DOHH2 (cell line): ENCODE measurements around the gene THEMIS2.

ENCODE experiments used
- H3F3A ChIP-seq: fragments of 200-600 bp; sonication (generic), shearing (Covaris generic); 2 replicates; pipeline ENCODE4 v1.6.0; 2016; ENCODE audit warnings: antibody characterized with exemption, mild to moderate bottlenecking; ENCODE audit not compliant: control insufficient read depth, insufficient read depth
- H3K27ac ChIP-seq: fragments of 200-600 bp; sonication (generic); 2 replicates; pipeline ENCODE4 v1.5.1; 2014; ENCODE audit warnings: low read depth, mild to moderate bottlenecking, low read length, moderate library complexity
- H3K27me3 ChIP-seq: fragments of 200-600 bp; sonication (generic); 2 replicates; pipeline ENCODE4 v1.6.1; 2014; ENCODE audit warnings: mild to moderate bottlenecking, low read length, mixed read lengths; ENCODE audit not compliant: control insufficient read depth
- H3K36me3 ChIP-seq: fragments of 200-600 bp; sonication (generic); 2 replicates; pipeline ENCODE4 v1.6.1; 2014; ENCODE audit warnings: mild to moderate bottlenecking, low read length, moderate library complexity, mixed read lengths; ENCODE audit not compliant: control insufficient read depth
- H3K4me1 ChIP-seq: fragments of 200-600 bp; sonication (generic); 2 replicates; pipeline ENCODE4 v1.6.1; 2014; ENCODE audit warnings: mild to moderate bottlenecking, low read length, mixed read lengths; ENCODE audit not compliant: control insufficient read depth
- H3K4me2 ChIP-seq: fragments of 200-600 bp; sonication (generic); 2 replicates; pipeline ENCODE4 v1.6.0; 2014; ENCODE audit warnings: mild to moderate bottlenecking, low read length, moderate library complexity
- H3K4me3 ChIP-seq: fragments of 200-600 bp; sonication (generic); 2 replicates; pipeline ENCODE4 v1.5.1; 2014; ENCODE audit warnings: mild to moderate bottlenecking, low read length, mixed read lengths
- H3K79me2 ChIP-seq: fragments of 200-600 bp; sonication (generic); 2 replicates; pipeline ENCODE4 v1.6.1; 2014; ENCODE audit warnings: mild to moderate bottlenecking, low read length, mixed read lengths; ENCODE audit not compliant: control insufficient read depth
- H3K9me2 ChIP-seq: fragments of 200-600 bp; sonication (generic); replicated peaks from 2 replicates; pipeline ENCODE4 v1.6.1; 2014; ENCODE audit warnings: mild to moderate bottlenecking, low read length, mixed read lengths; ENCODE audit not compliant: control insufficient read depth
- H3K9me3 ChIP-seq: fragments of 200-600 bp; sonication (generic); 2 replicates; pipeline ENCODE4 v1.6.1; 2014; ENCODE audit warnings: antibody characterized with exemption, low read length, mixed read lengths; ENCODE audit not compliant: control insufficient read depth, insufficient read depth
- H4K20me1 ChIP-seq: fragments of 200-600 bp; sonication (generic); 2 replicates; pipeline ENCODE4 v1.6.0; 2014; ENCODE audit warnings: low read depth, mild to moderate bottlenecking, antibody characterized with exemption, low read length, moderate library complexity; ENCODE audit not compliant: control insufficient read depth, insufficient read depth
- CTCF ChIP-seq: fragments of 200-600 bp; sonication (generic); IDR thresholded peaks from one replicate; pipeline ENCODE4 v1.5.1; 2014; ENCODE audit warnings: antibody characterized with exemption, mild to moderate bottlenecking, low read depth, low read length; ENCODE audit not compliant: poor library complexity, severe bottlenecking
- EZH2phosphoT487 ChIP-seq: fragments of 200-600 bp; sonication (generic); IDR thresholded peaks from 2 replicates; pipeline ENCODE4 v1.6.1; 2017; ENCODE audit warnings: borderline replicate concordance, mild to moderate bottlenecking, antibody characterized with exemption, low read length, moderate library complexity, mixed read lengths

THEMIS2 gene

DNA sequence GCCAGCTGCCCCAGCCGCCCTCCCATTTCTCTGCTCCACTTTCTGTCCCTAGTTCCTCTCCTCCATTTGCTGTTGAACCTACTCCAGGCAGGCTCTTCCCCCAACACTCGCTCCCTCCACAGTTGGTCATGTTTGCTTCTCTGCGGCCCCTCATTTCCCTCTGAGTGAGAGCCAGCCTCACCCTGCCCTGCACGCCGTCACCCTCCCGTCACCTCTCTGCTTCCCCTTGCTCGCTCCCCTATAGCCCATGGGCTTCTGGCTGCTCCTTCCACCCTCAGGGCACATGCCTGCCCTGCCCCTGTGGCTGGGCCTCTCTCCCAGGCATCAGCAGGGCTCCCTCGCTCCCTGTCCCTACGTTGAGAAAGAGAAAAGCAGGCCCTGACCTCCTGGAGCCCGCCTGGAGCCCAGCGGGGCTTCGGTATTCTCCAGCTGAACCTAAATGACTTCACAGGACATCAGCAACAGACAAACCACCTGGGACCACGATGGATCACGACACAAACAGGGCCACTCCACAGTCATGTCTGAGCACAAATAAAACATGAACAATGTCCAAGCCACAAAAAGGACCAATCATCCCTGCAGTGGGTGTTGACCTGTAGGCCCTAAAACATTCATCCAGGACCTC, 13.3 kb upstream of the THEMIS2 start:
- H4K20me1 ChIP-seq, result no peaks in the 10 kb centered on the region
- H3F3A ChIP-seq, result peaks cover 2% of the 10 kb centered on the region; the same call in 1 of the 2 replicates
- H3K79me2 ChIP-seq, result no peaks in the 10 kb centered on the region
- peaks cover 27% of the 10 kb centered on the region for H3K4me1 ChIP-seq
- H3K4me3 ChIP-seq, result no peak overlapping the region
- no peaks in the 10 kb centered on the region for H3K27me3 ChIP-seq
- no peaks in the 10 kb centered on the region for H3K36me3 ChIP-seq
- no peak overlapping the region for H3K27ac ChIP-seq
- TF ChIP-seq CTCF (no peak), EZH2phosphoT487 (no peak)
- H3K4me2 ChIP-seq, result no peak overlapping the region
- no peaks in the 10 kb centered on the region for H3K9me3 ChIP-seq
- H3K9me2 ChIP-seq, result no peaks in the 10 kb centered on the region

DNA sequence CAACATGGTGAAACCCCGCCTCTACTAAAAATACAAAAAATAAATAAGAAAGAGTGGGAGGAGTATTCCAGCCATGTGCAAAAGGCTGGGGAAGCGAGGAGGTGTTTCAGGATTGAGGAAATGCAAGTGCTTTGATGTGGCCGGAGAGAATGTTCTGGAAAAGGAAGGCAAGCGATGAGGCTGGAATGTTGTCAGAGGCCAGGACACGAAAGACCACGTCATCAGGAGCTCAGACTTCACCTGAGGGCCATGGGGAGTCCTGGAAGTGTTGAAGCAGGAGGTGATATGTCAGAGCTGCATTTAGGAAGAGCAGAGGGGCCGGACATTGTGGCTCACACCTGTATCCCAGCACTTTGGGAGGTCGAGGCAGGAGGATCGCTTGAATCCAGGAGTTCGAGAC, 10.9 kb upstream of the THEMIS2 start:
- Histone ChIP-seq H3K36me3 (no peaks in the 10 kb centered on the region), H3F3A (peaks cover 3% of the 10 kb centered on the region; the same call in 1 of the 2 replicates), H3K4me2 (no peak overlapping the region), H3K79me2 (no peaks in the 10 kb centered on the region), H4K20me1 (no peaks in the 10 kb centered on the region), H3K4me1 (peaks cover 45% of the 10 kb centered on the region), H3K9me2 (no peaks in the 10 kb centered on the region), H3K9me3 (no peaks in the 10 kb centered on the region), H3K4me3 (no peak overlapping the region), H3K27ac (no peak overlapping the region), H3K27me3 (no peaks in the 10 kb centered on the region)
- no peak for TF ChIP-seq EZH2phosphoT487
- TF ChIP-seq CTCF, result no peak

- no peaks in the 10 kb centered on the region for H3K27me3 ChIP-seq
- peaks cover 45% of the 10 kb centered on the region for H3K4me1 ChIP-seq
- H3F3A ChIP-seq, result peaks cover 4% of the 10 kb centered on the region; the same call in 1 of the 2 replicates
- H3K27ac ChIP-seq, result no peak overlapping the region
- no peaks in the 10 kb centered on the region for H4K20me1 ChIP-seq
- no peak overlapping the region for H3K4me2 ChIP-seq
- H3K9me2 ChIP-seq, result no peaks in the 10 kb centered on the region
- no peaks in the 10 kb centered on the region for H3K36me3 ChIP-seq
- H3K9me3 ChIP-seq, result no peaks in the 10 kb centered on the region
- TF ChIP-seq EZH2phosphoT487 (no peak), CTCF (no peak)
- H3K4me3 ChIP-seq, result no peak overlapping the region
- no peaks in the 10 kb centered on the region for H3K79me2 ChIP-seq
These were observed 10.3 kb upstream of the THEMIS2 start for GRCh38 chr1:27862004-27862403.
